ENCODE results near the gene ADGRD1.

The ADGRD1 gene

GRCh38 chr12:131136539-131136872 is 182.8 kb downstream of the ADGRD1 start:
- H3K27me3 ChIP-seq (ENCODE audit: control insufficient read depth, insufficient read depth, low read length, poor library complexity, severe bottlenecking) = no peaks in the 10 kb centered on the region
- no peak overlapping the region for H3K27ac ChIP-seq (ENCODE audit: insufficient read depth, low read depth, low read length, poor library complexity, severe bottlenecking)
- H3K4me1 ChIP-seq (ENCODE audit: control insufficient read depth, insufficient read depth, low read length) = no peaks in the 10 kb centered on the region
- H3K36me3 ChIP-seq (ENCODE audit: control insufficient read depth, insufficient read depth, low read length) = no peaks in the 10 kb centered on the region
- no peaks in the 10 kb centered on the region for H3K9me3 ChIP-seq (ENCODE audit: control insufficient read depth, low read length)
- WGBS, 2 experiments = 92 to 93% methylated on average over 13 of the region's 13 CpGs
- no peak overlapping the region for H3K4me3 ChIP-seq (ENCODE audit: insufficient read depth, low read depth, low read length)

GRCh38 chr12:131137009-131137835 is 183.5 kb downstream of the ADGRD1 start:
- no peaks in the 10 kb centered on the region for H3K27me3 ChIP-seq (ENCODE audit: control insufficient read depth, insufficient read depth, low read length, poor library complexity, severe bottlenecking)
- no peaks in the 10 kb centered on the region for H3K36me3 ChIP-seq (ENCODE audit: control insufficient read depth, insufficient read depth, low read length)
- 91 to 92% methylated on average over 23 to 25 of the region's 25 CpGs for WGBS, 2 experiments
- H3K4me1 ChIP-seq (ENCODE audit: control insufficient read depth, insufficient read depth, low read length) = no peaks in the 10 kb centered on the region
- H3K9me3 ChIP-seq (ENCODE audit: control insufficient read depth, low read length) = no peaks in the 10 kb centered on the region
- H3K4me3 ChIP-seq (ENCODE audit: insufficient read depth, low read depth, low read length) = no peak overlapping the region
- no peak overlapping the region for H3K27ac ChIP-seq (ENCODE audit: insufficient read depth, low read depth, low read length, poor library complexity, severe bottlenecking)

GRCh38 chr12:131137836-131138637 is 184.3 kb downstream of the ADGRD1 start:
- H3K36me3 ChIP-seq (ENCODE audit: control insufficient read depth, insufficient read depth, low read length) = no peaks in the 10 kb centered on the region
- H3K27ac ChIP-seq (ENCODE audit: insufficient read depth, low read depth, low read length, poor library complexity, severe bottlenecking) = no peak overlapping the region
- WGBS, 2 experiments = 84 to 87% methylated on average over 28 of the region's 28 CpGs
- H3K4me3 ChIP-seq (ENCODE audit: insufficient read depth, low read depth, low read length) = no peak overlapping the region
- no peaks in the 10 kb centered on the region for H3K9me3 ChIP-seq (ENCODE audit: control insufficient read depth, low read length)
- H3K27me3 ChIP-seq (ENCODE audit: control insufficient read depth, insufficient read depth, low read length, poor library complexity, severe bottlenecking) = no peaks in the 10 kb centered on the region
- H3K4me1 ChIP-seq (ENCODE audit: control insufficient read depth, insufficient read depth, low read length) = peaks cover 1% of the 10 kb centered on the region

GRCh38 chr12:131138638-131139362 is 185.1 kb downstream of the ADGRD1 start:
- peaks cover 5% of the 10 kb centered on the region for H3K4me1 ChIP-seq (ENCODE audit: control insufficient read depth, insufficient read depth, low read length)
- 94% methylated on average over 34 of the region's 34 CpGs for WGBS, 2 experiments
- no peaks in the 10 kb centered on the region for H3K36me3 ChIP-seq (ENCODE audit: control insufficient read depth, insufficient read depth, low read length)
- H3K27ac ChIP-seq (ENCODE audit: insufficient read depth, low read depth, low read length, poor library complexity, severe bottlenecking) = no peak overlapping the region
- H3K9me3 ChIP-seq (ENCODE audit: control insufficient read depth, low read length) = no peaks in the 10 kb centered on the region
- no peak overlapping the region for H3K4me3 ChIP-seq (ENCODE audit: insufficient read depth, low read depth, low read length)
- H3K27me3 ChIP-seq (ENCODE audit: control insufficient read depth, insufficient read depth, low read length, poor library complexity, severe bottlenecking) = no peaks in the 10 kb centered on the region

GRCh38 chr12:131139363-131140068 is 185.8 kb downstream of the ADGRD1 start:
- no peak overlapping the region for H3K4me3 ChIP-seq (ENCODE audit: insufficient read depth, low read depth, low read length)
- no peaks in the 10 kb centered on the region for H3K36me3 ChIP-seq (ENCODE audit: control insufficient read depth, insufficient read depth, low read length)
- H3K27me3 ChIP-seq (ENCODE audit: control insufficient read depth, insufficient read depth, low read length, poor library complexity, severe bottlenecking) = no peaks in the 10 kb centered on the region
- H3K9me3 ChIP-seq (ENCODE audit: control insufficient read depth, low read length) = no peaks in the 10 kb centered on the region
- WGBS, 2 experiments = 92 to 95% methylated on average over 27 of the region's 27 CpGs
- H3K27ac ChIP-seq (ENCODE audit: insufficient read depth, low read depth, low read length, poor library complexity, severe bottlenecking) = no peak overlapping the region
- peaks cover 5% of the 10 kb centered on the region for H3K4me1 ChIP-seq (ENCODE audit: control insufficient read depth, insufficient read depth, low read length)

GRCh38 chr12:131140069-131140435 is 186.3 kb downstream of the ADGRD1 start:
- no peaks in the 10 kb centered on the region for H3K9me3 ChIP-seq (ENCODE audit: control insufficient read depth, low read length)
- no peaks in the 10 kb centered on the region for H3K27me3 ChIP-seq (ENCODE audit: control insufficient read depth, insufficient read depth, low read length, poor library complexity, severe bottlenecking)
- peaks cover 5% of the 10 kb centered on the region for H3K4me1 ChIP-seq (ENCODE audit: control insufficient read depth, insufficient read depth, low read length)
- no peak overlapping the region for H3K4me3 ChIP-seq (ENCODE audit: insufficient read depth, low read depth, low read length)
- H3K36me3 ChIP-seq (ENCODE audit: control insufficient read depth, insufficient read depth, low read length) = no peaks in the 10 kb centered on the region
- no peak overlapping the region for H3K27ac ChIP-seq (ENCODE audit: insufficient read depth, low read depth, low read length, poor library complexity, severe bottlenecking)
- WGBS, 2 experiments = 92 to 95% methylated on average over 12 of the region's 12 CpGs

- H3K27ac ChIP-seq (ENCODE audit: insufficient read depth, low read depth, low read length, poor library complexity, severe bottlenecking) = no peak overlapping the region
Observed at GRCh38 chr12:131140697-131141096, 187.0 kb downstream of the ADGRD1 start.

GRCh38 chr12:131141514-131141913 is 187.8 kb downstream of the ADGRD1 start:
- H3K4me3 ChIP-seq (ENCODE audit: insufficient read depth, low read depth, low read length) = no peak overlapping the region
- WGBS, 2 experiments = 62 to 68% methylated on average over 8 of the region's 8 CpGs
- H3K36me3 ChIP-seq (ENCODE audit: control insufficient read depth, insufficient read depth, low read length) = no peaks in the 10 kb centered on the region
- no peak overlapping the region for H3K27ac ChIP-seq (ENCODE audit: insufficient read depth, low read depth, low read length, poor library complexity, severe bottlenecking)
- H3K4me1 ChIP-seq (ENCODE audit: control insufficient read depth, insufficient read depth, low read length) = peaks cover 5% of the 10 kb centered on the region
- H3K9me3 ChIP-seq (ENCODE audit: control insufficient read depth, low read length) = no peaks in the 10 kb centered on the region
- H3K27me3 ChIP-seq (ENCODE audit: control insufficient read depth, insufficient read depth, low read length, poor library complexity, severe bottlenecking) = no peaks in the 10 kb centered on the region

More at GRCh38 chr12:131140697-131141096, 187.0 kb downstream of the ADGRD1 start:
- Histone ChIP-seq H3K4me3 (ENCODE audit: insufficient read depth, low read depth, low read length) (no peak overlapping the region), H3K4me1 (ENCODE audit: control insufficient read depth, insufficient read depth, low read length) (peaks cover 5% of the 10 kb centered on the region), H3K36me3 (ENCODE audit: control insufficient read depth, insufficient read depth, low read length) (no peaks in the 10 kb centered on the region), H3K27me3 (ENCODE audit: control insufficient read depth, insufficient read depth, low read length, poor library complexity, severe bottlenecking) (no peaks in the 10 kb centered on the region), H3K9me3 (ENCODE audit: control insufficient read depth, low read length) (no peaks in the 10 kb centered on the region)
- 95 to 97% methylated on average over 10 of the region's 10 CpGs for WGBS, 2 experiments

- WGBS, 2 experiments = 84 to 86% methylated on average over 19 of the region's 19 CpGs
- H3K36me3 ChIP-seq (ENCODE audit: control insufficient read depth, insufficient read depth, low read length) = no peaks in the 10 kb centered on the region
- no peak overlapping the region for H3K4me3 ChIP-seq (ENCODE audit: insufficient read depth, low read depth, low read length)
- no peaks in the 10 kb centered on the region for H3K9me3 ChIP-seq (ENCODE audit: control insufficient read depth, low read length)
- no peak overlapping the region for H3K27ac ChIP-seq (ENCODE audit: insufficient read depth, low read depth, low read length, poor library complexity, severe bottlenecking)
- peaks cover 5% of the 10 kb centered on the region for H3K4me1 ChIP-seq (ENCODE audit: control insufficient read depth, insufficient read depth, low read length)
- no peaks in the 10 kb centered on the region for H3K27me3 ChIP-seq (ENCODE audit: control insufficient read depth, insufficient read depth, low read length, poor library complexity, severe bottlenecking)
Observed at GRCh38 chr12:131142891-131143657, 189.4 kb downstream of the ADGRD1 start.

Measured in ectodermal cell (in vitro differentiated cells).